ENCODE data around the gene PRKACA. TPM values are rescaled to one million over a fixed set of nuclear protein-coding genes. Genes with fewer than 3 reads are reported as not detected.
A peak's percentile ranks its signal among the peaks of the same experiment; 100 is the strongest.

The PRKACA gene
- total RNA-seq, 4 donors from 2014 or later, result 18.2 to 39.8 (median 30.0) TPM

DNA sequence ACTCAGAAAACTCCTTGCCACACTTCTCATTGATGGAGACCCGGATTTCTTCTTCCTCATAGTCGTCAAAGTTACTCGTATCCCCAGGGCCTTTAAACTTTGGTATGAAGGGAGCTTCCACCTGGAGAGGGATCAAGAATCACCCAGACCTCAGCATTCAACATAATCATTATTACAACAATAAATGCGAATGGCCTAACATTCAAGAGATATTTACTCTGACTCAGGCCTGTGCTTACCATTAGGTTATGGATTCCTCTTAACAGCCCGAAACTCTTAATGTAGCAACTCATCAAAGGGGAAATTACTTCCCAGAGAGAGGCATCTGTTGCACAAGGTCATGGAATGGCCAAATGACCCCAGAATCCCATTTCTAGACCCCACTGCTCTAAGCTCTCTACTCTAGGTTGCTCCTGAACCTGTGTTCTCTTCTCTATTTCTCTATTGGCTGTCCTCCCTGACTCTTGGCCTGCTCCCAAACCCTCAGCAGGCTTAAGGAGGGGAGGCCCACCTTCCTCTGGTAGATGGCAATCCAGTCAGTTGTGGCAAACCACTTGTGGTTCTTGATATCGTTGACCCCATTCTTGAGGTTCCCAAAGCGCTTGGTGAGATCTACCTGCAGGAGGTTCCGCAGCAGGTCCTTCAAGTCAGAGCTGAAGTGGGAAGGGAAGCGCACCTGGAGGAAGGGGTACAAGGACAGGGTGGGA is 24.3 kb downstream of the PRKACA start:
- Histone ChIP-seq H3K4me3 (no peak overlapping the region), H3K4me1 (peaks cover 0 to 12% (median 6%) of the 10 kb centered on the region in 4 donors), H3K27me3 (no peaks in the 10 kb centered on the region), H3K9me3 (peaks cover 0 to 6% (median 0%) of the 10 kb centered on the region in 4 donors), H3K27ac (no peak overlapping the region), H3K36me3 (peaks cover 0 to 27% (median 0%) of the 10 kb centered on the region in 3 donors)
- TF ChIP-seq, protein P1, sequence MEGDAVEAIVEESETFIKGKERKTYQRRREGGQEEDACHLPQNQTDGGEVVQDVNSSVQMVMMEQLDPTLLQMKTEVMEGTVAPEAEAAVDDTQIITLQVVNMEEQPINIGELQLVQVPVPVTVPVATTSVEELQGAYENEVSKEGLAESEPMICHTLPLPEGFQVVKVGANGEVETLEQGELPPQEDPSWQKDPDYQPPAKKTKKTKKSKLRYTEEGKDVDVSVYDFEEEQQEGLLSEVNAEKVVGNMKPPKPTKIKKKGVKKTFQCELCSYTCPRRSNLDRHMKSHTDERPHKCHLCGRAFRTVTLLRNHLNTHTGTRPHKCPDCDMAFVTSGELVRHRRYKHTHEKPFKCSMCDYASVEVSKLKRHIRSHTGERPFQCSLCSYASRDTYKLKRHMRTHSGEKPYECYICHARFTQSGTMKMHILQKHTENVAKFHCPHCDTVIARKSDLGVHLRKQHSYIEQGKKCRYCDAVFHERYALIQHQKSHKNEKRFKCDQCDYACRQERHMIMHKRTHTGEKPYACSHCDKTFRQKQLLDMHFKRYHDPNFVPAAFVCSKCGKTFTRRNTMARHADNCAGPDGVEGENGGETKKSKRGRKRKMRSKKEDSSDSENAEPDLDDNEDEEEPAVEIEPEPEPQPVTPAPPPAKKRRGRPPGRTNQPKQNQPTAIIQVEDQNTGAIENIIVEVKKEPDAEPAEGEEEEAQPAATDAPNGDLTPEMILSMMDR (IDR thresholded peaks at IDR 0.05), result no peak
- DNase-seq, result no peak

DNA sequence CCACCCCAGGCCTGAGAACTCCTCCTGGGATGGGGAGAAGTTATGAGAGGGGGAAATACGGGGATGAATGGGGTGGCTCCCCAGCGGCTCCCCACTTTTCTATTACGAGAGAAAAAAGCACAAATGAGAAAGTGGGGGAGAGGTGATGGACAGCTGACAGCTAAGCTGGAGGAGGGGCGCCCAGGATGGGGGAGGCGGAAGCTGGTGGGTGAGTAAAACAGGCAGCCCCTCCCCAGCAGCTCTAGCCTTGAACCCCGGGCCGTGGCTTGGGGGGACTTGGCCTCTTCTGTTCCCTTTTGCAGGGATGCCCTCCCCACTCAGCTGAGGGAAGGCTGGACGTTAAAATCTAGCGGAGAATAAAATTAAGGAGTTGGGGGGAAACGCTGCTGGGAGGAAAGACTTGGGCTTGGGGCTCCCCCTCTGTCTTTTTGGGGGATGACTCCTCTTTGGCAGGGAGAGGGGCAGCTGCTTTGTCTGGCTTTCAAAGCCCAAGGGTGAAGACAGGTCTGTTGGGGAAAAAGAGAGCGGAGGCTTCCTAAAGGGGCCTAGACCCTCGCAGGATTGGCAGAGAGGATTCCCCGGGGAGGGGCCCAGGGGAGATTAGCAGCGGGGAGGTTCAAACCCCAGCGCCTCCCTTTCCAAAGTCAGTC is 25.6 kb downstream of the PRKACA start:
- Histone ChIP-seq H3K27me3 (no peaks in the 10 kb centered on the region), H3K4me1 (peaks cover 0 to 12% (median 6%) of the 10 kb centered on the region in 4 donors), H3K9me3 (peaks cover 0 to 6% (median 0%) of the 10 kb centered on the region in 4 donors), H3K4me3 (peak overlapping the region; percentile 66 to 99 (median 88)), H3K27ac (peak overlapping the region; percentile 81 to 99 (median 96)), H3K36me3 (peaks cover 0 to 19% (median 0%) of the 10 kb centered on the region in 3 donors)
- TF ChIP-seq, protein P1 (IDR thresholded peaks at IDR 0.05), result no peak
- no peak for TF ChIP-seq POLR2A (IDR thresholded peaks at IDR 0.05)
- DNase-seq, result peak; percentile 63 to 74 (median 64)

DNA sequence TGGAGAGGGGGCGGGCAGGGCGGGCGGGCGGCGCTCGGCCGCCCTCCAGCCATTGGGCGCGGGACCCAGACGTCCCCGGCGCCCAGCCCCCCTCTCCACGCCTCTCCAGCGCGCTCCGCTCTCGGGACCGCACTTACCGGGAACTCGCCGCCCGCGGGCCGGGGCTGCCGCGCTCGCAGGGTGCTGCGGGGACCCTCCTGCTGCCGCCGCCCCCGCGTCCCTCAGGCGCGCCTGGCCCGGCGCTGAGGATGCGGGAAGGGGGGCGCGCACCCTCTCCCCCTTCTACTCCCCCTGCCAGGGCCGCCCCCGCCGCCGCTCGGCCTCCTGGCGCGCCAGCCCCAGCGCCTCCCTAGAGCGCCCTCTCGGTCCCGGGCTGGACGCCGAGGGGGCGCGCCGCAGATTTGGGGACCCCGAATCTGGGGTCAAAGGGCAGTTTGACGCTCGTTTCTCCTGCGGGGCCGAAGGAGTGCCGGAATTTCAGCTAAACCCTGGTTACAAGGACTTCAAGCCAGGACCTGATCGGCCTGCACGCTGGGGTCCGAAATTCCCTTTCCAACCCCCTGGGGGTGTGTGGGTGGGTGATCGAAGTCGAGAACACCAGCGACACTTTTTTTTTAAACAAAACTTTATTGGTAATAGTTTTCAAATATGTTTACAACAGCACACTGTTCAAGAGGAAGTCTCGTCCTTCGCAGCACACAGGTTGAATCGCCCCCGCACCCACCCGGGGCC is 26.3 kb downstream of the PRKACA start:
- H3K27ac ChIP-seq, result peak overlapping the region; percentile 81 to 99 (median 96)
- TF ChIP-seq POLR2A (IDR thresholded peaks at IDR 0.05), result peak; percentile 68 to 74
- TF ChIP-seq, protein P1 (IDR thresholded peaks at IDR 0.05), result peak in 2 of 6 experiments; percentile 23 to 27
- H3K36me3 ChIP-seq, result peaks cover 0 to 12% (median 0%) of the 10 kb centered on the region in 3 donors
- H3K27me3 ChIP-seq, result no peaks in the 10 kb centered on the region
- peak in 2 of 3 donors; percentile 72 to 90 for DNase-seq
- H3K4me3 ChIP-seq, result peak overlapping the region; percentile 66 to 99 (median 88)
- H3K4me1 ChIP-seq, result peaks cover 0 to 12% (median 6%) of the 10 kb centered on the region in 4 donors
- H3K9me3 ChIP-seq, result peaks cover 0 to 6% (median 0%) of the 10 kb centered on the region in 4 donors

DNA sequence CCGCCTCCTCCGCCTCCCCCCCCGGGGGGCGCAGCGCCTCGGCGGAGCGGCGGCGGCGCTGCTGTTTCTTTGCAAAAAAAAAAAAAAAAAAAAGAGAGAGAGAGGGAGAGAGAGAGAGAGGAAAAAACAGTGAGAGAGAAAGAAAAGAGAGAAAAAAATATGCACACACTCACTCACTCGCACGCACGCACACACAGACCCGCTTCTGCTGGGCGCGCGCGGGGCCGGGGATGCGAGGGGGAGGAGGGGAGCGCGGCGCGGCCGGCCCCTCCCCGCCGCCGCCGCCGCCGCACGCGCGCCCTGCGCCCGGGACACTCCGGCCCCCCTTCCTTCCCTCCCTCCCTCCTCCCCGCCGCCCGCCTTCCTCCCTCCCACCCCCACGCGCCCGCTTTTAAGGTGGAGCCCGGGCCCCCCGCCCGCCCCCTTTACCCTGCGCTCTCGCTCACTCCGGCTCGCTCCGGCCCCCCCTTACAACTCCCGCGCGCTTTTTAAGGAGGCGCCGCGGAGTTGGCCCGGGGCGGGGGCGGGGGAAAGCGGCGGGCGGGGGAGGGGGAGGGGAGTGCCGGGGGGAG is 27.0 kb downstream of the PRKACA start, which contains the start of gene SAMD1:
Gene SAMD1 (minus strand): TSS at position 243 of the 572 bp plus-strand sequence.
- Histone ChIP-seq H3K4me1 (peaks cover 0 to 12% (median 6%) of the 10 kb centered on the region in 4 donors), H3K27ac (peak within 1 kb of the TSS; percentile 81 to 99 (median 96)), H3K36me3 (peaks cover 0 to 12% (median 0%) of the 10 kb centered on the region in 3 donors), H3K27me3 (no peaks in the 10 kb centered on the region), H3K9me3 (peaks cover 0 to 6% (median 0%) of the 10 kb centered on the region in 4 donors), H3K4me3 (peak within 1 kb of the TSS; percentile 66 to 99 (median 88))
- TF ChIP-seq, protein P1 (IDR thresholded peaks at IDR 0.05), result no peak
- TF ChIP-seq POLR2A (IDR thresholded peaks at IDR 0.05), result no peak
- peak; percentile 89 to 96 (median 91) for DNase-seq
